Liver (tissue), 3 donors: ENCODE data around the gene CTU2.

Source experiments
- FOXA1 ChIP-seq: IDR thresholded peaks from 2 replicates; pipeline ENCODE4 v1.6.1; 2016; ENCODE audit warnings: antibody characterized with exemption
- GABPA ChIP-seq, 2 donors: IDR thresholded peaks in 1 of 2; conservative IDR thresholded peaks in 1 of 2; 2 replicates each; pipeline ENCODE4 v1.6.1; 2016; ENCODE audit warnings: antibody characterized with exemption in 2 of 2, mild to moderate bottlenecking in 1 of 2, moderate library complexity in 1 of 2
- HNF4A ChIP-seq, 2 donors: conservative IDR thresholded peaks; 2 replicates each; pipeline ENCODE4 v1.6.1; 2016; ENCODE audit warnings: antibody characterized with exemption in 2 of 2, mild to moderate bottlenecking in 2 of 2
- JUND ChIP-seq, 2 donors: IDR thresholded peaks; 2 replicates each; pipeline ENCODE4 v1.6.1; 2016; ENCODE audit warnings: antibody characterized with exemption in 2 of 2
- NR2F2 ChIP-seq: IDR thresholded peaks from 2 replicates; pipeline ENCODE4 v1.6.1; 2016; ENCODE audit warnings: antibody characterized with exemption
- RAD21 ChIP-seq, 2 donors: IDR thresholded peaks; 2 replicates each; pipeline ENCODE4 v1.6.1; 2016; ENCODE audit warnings: antibody characterized with exemption in 2 of 2, mild to moderate bottlenecking in 2 of 2
- TAF1 ChIP-seq: conservative IDR thresholded peaks from 2 replicates; pipeline ENCODE4 v1.6.1; 2016; ENCODE audit warnings: antibody characterized with exemption, mild to moderate bottlenecking
- YY1 ChIP-seq: IDR thresholded peaks from 2 replicates; pipeline ENCODE4 v1.6.1; 2016; ENCODE audit warnings: antibody characterized with exemption, mild to moderate bottlenecking
- TF ChIP-seq, protein P1 (sequence below): fragments of 150-350 bp; IDR thresholded peaks from 2 replicates; pipeline ENCODE4 v1.5.1; 2017; ENCODE audit warnings: improper control_type of control experiment, low read depth, low read length; ENCODE audit not compliant: missing input control
- TF ChIP-seq, protein P2 (sequence below): IDR thresholded peaks from 2 replicates; pipeline ENCODE4 v1.6.1; 2016; ENCODE audit warnings: antibody characterized with exemption
- donor health status: healthy.
- donor health status: healthy.

DNA sequence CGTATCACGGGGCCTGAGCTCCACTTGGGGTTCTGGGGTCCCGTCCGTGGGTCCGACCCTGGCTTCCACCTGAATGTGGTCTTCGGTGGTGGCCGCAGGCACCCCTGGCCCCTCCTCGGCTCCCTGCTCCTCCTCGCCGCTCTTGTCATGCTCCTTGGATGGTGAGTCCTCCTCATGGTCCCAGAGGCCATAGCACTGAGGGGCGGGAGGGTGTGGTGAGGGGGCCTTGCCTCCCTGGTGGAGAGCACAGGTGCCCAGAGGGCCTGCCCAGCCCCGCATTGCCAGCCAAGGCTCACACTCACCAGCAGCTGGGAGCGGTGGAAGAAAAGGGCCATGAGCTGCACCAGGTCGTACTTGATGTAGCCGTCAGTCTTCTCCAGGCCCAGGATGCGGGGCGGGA lies 14.9 kb downstream of the CTU2 start:
- TF ChIP-seq FOXA1 (no peak), YY1 (no peak), GABPA (IDR thresholded peaks at IDR 0.05 in 1 of 2, conservative IDR thresholded peaks at IDR 0.05 in 1 of 2) (no peak), TAF1 (no peak), JUND (IDR thresholded peaks at IDR 0.05) (no peak), HNF4A (conservative IDR thresholded peaks at IDR 0.05) (no peak), NR2F2 (no peak), RAD21 (IDR thresholded peaks at IDR 0.05) (no peak)
- TF ChIP-seq, protein P1, sequence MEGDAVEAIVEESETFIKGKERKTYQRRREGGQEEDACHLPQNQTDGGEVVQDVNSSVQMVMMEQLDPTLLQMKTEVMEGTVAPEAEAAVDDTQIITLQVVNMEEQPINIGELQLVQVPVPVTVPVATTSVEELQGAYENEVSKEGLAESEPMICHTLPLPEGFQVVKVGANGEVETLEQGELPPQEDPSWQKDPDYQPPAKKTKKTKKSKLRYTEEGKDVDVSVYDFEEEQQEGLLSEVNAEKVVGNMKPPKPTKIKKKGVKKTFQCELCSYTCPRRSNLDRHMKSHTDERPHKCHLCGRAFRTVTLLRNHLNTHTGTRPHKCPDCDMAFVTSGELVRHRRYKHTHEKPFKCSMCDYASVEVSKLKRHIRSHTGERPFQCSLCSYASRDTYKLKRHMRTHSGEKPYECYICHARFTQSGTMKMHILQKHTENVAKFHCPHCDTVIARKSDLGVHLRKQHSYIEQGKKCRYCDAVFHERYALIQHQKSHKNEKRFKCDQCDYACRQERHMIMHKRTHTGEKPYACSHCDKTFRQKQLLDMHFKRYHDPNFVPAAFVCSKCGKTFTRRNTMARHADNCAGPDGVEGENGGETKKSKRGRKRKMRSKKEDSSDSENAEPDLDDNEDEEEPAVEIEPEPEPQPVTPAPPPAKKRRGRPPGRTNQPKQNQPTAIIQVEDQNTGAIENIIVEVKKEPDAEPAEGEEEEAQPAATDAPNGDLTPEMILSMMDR, result no peak
- TF ChIP-seq, protein P2, sequence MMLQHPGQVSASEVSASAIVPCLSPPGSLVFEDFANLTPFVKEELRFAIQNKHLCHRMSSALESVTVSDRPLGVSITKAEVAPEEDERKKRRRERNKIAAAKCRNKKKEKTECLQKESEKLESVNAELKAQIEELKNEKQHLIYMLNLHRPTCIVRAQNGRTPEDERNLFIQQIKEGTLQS, result no peak
